Measurements from ENCODE around the gene ADGRG2. TPM values are rescaled to one million over a fixed set of nuclear protein-coding genes. Genes with fewer than 3 reads are reported as not detected.

The ADGRG2 gene
- total RNA-seq, 1 experiment from 2014 or later, result 1.4 TPM

- TF ChIP-seq, protein P1, sequence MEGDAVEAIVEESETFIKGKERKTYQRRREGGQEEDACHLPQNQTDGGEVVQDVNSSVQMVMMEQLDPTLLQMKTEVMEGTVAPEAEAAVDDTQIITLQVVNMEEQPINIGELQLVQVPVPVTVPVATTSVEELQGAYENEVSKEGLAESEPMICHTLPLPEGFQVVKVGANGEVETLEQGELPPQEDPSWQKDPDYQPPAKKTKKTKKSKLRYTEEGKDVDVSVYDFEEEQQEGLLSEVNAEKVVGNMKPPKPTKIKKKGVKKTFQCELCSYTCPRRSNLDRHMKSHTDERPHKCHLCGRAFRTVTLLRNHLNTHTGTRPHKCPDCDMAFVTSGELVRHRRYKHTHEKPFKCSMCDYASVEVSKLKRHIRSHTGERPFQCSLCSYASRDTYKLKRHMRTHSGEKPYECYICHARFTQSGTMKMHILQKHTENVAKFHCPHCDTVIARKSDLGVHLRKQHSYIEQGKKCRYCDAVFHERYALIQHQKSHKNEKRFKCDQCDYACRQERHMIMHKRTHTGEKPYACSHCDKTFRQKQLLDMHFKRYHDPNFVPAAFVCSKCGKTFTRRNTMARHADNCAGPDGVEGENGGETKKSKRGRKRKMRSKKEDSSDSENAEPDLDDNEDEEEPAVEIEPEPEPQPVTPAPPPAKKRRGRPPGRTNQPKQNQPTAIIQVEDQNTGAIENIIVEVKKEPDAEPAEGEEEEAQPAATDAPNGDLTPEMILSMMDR (conservative IDR thresholded peaks at IDR 0.05; ENCODE audit: low read depth, low read length), result no peak
- no peak for TF ChIP-seq EZH2 (IDR thresholded peaks at IDR 0.05; ENCODE audit: low read length, unreplicated experiment)
- no peak for TF ChIP-seq EZH2phosphoT487 (IDR thresholded peaks at IDR 0.05; ENCODE audit: borderline replicate concordance, low read length)
- ChIA-PET POLR2A (ENCODE audit: unreplicated experiment) (interaction anchor here (0.5 kb wide), 1 partner anchor 13 kb away, joined by 3 read pairs; the partner anchor contains the start of gene PHKA2), CTCF (no interaction called here)
- Histone ChIP-seq H4K20me1 (ENCODE audit: low read length) (no peaks in the 10 kb centered on the region), H3K9me3 (ENCODE audit: low read length) (no peaks in the 10 kb centered on the region), H3K4me2 (ENCODE audit: low read length) (peak overlapping the region; percentile 53), H3K4me1 (ENCODE audit: insufficient read depth, low read length) (peaks cover 74% of the 10 kb centered on the region), H3K4me3 (ENCODE audit: low read length) (no peak overlapping the region), H3K27ac (ENCODE audit: low read length) (peak overlapping the region; percentile 98), H3K27me3 (ENCODE audit: low read length) (no peaks in the 10 kb centered on the region), H3K36me3 (ENCODE audit: low read depth, low read length) (no peaks in the 10 kb centered on the region), H3K9me2 (replicated peaks; ENCODE audit: low read length) (no peaks in the 10 kb centered on the region), H2AFZ (ENCODE audit: low read length) (no peak overlapping the region), H3K79me2 (ENCODE audit: low read length) (no peaks in the 10 kb centered on the region), H3K9ac (ENCODE audit: low read length) (0 out of 2 replicates have a peak overlapping the region, but pooled peaks have one; percentile 79), H3F3A (ENCODE audit: low read length, unreplicated experiment) (peaks cover 5% of the 10 kb centered on the region)
- DNase-seq, result peak; percentile 22
- intact Hi-C loops (cut with micrococcal nuclease), result no loop called here
- no peak for ATAC-seq
- no TSS peak for BruUV-seq (replicated peaks)
Observed at GRCh38 chrX:18996536-18996935, 125.7 kb downstream of the ADGRG2 start.

- CTCF ChIA-PET, result interaction anchor here (0.6 to 1.0 kb wide), 3 partner anchors 10 to 481 kb away, joined by 3 read pairs; no protein-coding TSS in a partner anchor
Observed at GRCh38 chrX:18995221-18995620, 127.0 kb downstream of the ADGRG2 start.

More at GRCh38 chrX:18995221-18995620, 127.0 kb downstream of the ADGRG2 start:
- intact Hi-C loops (cut with micrococcal nuclease), result loop anchor here (2.0 kb wide), 1 partner anchor 38 kb away; no protein-coding TSS in a partner anchor
- no peaks in the 10 kb centered on the region for H3K9me2 ChIP-seq (replicated peaks; ENCODE audit: low read length)
- H3K4me1 ChIP-seq (ENCODE audit: insufficient read depth, low read length), result peaks cover 74% of the 10 kb centered on the region
- TF ChIP-seq EZH2 (IDR thresholded peaks at IDR 0.05; ENCODE audit: low read length, unreplicated experiment) (no peak), EZH2phosphoT487 (IDR thresholded peaks at IDR 0.05; ENCODE audit: borderline replicate concordance, low read length) (no peak)
- TF ChIP-seq, protein P1 (conservative IDR thresholded peaks at IDR 0.05; ENCODE audit: low read depth, low read length), result no peak
- H3K36me3 ChIP-seq (ENCODE audit: low read depth, low read length), result no peaks in the 10 kb centered on the region
- H3K27ac ChIP-seq (ENCODE audit: low read length), result peak overlapping the region; percentile 98
- H3K79me2 ChIP-seq (ENCODE audit: low read length), result no peaks in the 10 kb centered on the region
- peak; percentile 75 for DNase-seq
- peak overlapping the region; percentile 53 for H3K4me3 ChIP-seq (ENCODE audit: low read length)
- H3F3A ChIP-seq (ENCODE audit: low read length, unreplicated experiment), result peaks cover 5% of the 10 kb centered on the region
- POLR2A ChIA-PET (ENCODE audit: unreplicated experiment), result interaction anchor here (0.6 to 1.1 kb wide), 5 partner anchors 9 to 39 kb away, joined by 3 to 5 read pairs (median 4); no protein-coding TSS in a partner anchor
- no peaks in the 10 kb centered on the region for H3K27me3 ChIP-seq (ENCODE audit: low read length)
- ATAC-seq, result peak; percentile 52
- H3K9ac ChIP-seq (ENCODE audit: low read length), result peak overlapping the region; percentile 79
- H3K9me3 ChIP-seq (ENCODE audit: low read length), result no peaks in the 10 kb centered on the region
- BruUV-seq (replicated peaks), result no TSS peak
- peak overlapping the region; percentile 83 for H3K4me2 ChIP-seq (ENCODE audit: low read length)
- H2AFZ ChIP-seq (ENCODE audit: low read length), result 0 out of 2 replicates have a peak overlapping the region, but pooled peaks have one; percentile 20
- no peaks in the 10 kb centered on the region for H4K20me1 ChIP-seq (ENCODE audit: low read length)
